Measurements from ENCODE around the gene PHF21A.

Gene PHF21A

GRCh38 chr11:45905095-45905494 lies 216.2 kb downstream of the PHF21A start:
- Histone ChIP-seq H3K27ac (no peak overlapping the region), H3K36me3 (ENCODE audit: control insufficient read depth, insufficient read depth, low read length) (no peaks in the 10 kb centered on the region)

GRCh38 chr11:45904309-45904915 lies 216.8 kb downstream of the PHF21A start:
- Histone ChIP-seq H3K27ac (no peak overlapping the region), H3K4me1 (no peaks in the 10 kb centered on the region), H3K4me2 (ENCODE audit: low read length) (no peak overlapping the region), H3K27me3 (ENCODE audit: control insufficient read depth, insufficient read depth, low read length) (no peaks in the 10 kb centered on the region), H3K36me3 (ENCODE audit: control insufficient read depth, insufficient read depth, low read length) (no peaks in the 10 kb centered on the region), H3K4me3 (ENCODE audit: low read depth, low read length) (no peak overlapping the region), H3K9ac (no peak overlapping the region), H3K9me3 (ENCODE audit: control insufficient read depth, low read length) (no peaks in the 10 kb centered on the region), H3K79me2 (no peaks in the 10 kb centered on the region), H2AFZ (no peak overlapping the region)
- no peak for TF ChIP-seq CTCF (IDR thresholded peaks at IDR 0.05)

More at GRCh38 chr11:45905095-45905494, 216.2 kb downstream of the PHF21A start:
- Histone ChIP-seq H3K4me3 (ENCODE audit: low read depth, low read length) (no peak overlapping the region), H3K79me2 (no peaks in the 10 kb centered on the region), H3K9ac (no peak overlapping the region), H3K9me3 (ENCODE audit: control insufficient read depth, low read length) (no peaks in the 10 kb centered on the region), H3K4me1 (no peaks in the 10 kb centered on the region), H2AFZ (no peak overlapping the region), H3K4me2 (ENCODE audit: low read length) (no peak overlapping the region), H3K27me3 (ENCODE audit: control insufficient read depth, insufficient read depth, low read length) (no peaks in the 10 kb centered on the region)
- TF ChIP-seq CTCF (IDR thresholded peaks at IDR 0.05), result no peak

GRCh38 chr11:45902452-45903380 lies 218.5 kb downstream of the PHF21A start:
- H3K27ac ChIP-seq, result no peak overlapping the region
- no peak overlapping the region for H3K9ac ChIP-seq
- H3K27me3 ChIP-seq (ENCODE audit: control insufficient read depth, insufficient read depth, low read length), result no peaks in the 10 kb centered on the region
- H3K4me3 ChIP-seq (ENCODE audit: low read depth, low read length), result no peak overlapping the region
- peaks cover 5% of the 10 kb centered on the region for H3K79me2 ChIP-seq
- H2AFZ ChIP-seq, result no peak overlapping the region
- no peaks in the 10 kb centered on the region for H3K9me3 ChIP-seq (ENCODE audit: control insufficient read depth, low read length)
- H3K36me3 ChIP-seq (ENCODE audit: control insufficient read depth, insufficient read depth, low read length), result no peaks in the 10 kb centered on the region
- no peak for TF ChIP-seq CTCF (IDR thresholded peaks at IDR 0.05)
- H3K4me1 ChIP-seq, result peaks cover 11% of the 10 kb centered on the region
- H3K4me2 ChIP-seq (ENCODE audit: low read length), result no peak overlapping the region

GRCh38 chr11:45901626-45902025 lies 219.6 kb downstream of the PHF21A start:
- H3K36me3 ChIP-seq (ENCODE audit: control insufficient read depth, insufficient read depth, low read length), result no peaks in the 10 kb centered on the region
- no peaks in the 10 kb centered on the region for H3K9me3 ChIP-seq (ENCODE audit: control insufficient read depth, low read length)
- H3K79me2 ChIP-seq, result peaks cover 5% of the 10 kb centered on the region
- H3K27ac ChIP-seq, result no peak overlapping the region
- TF ChIP-seq CTCF (IDR thresholded peaks at IDR 0.05), result no peak
- peaks cover 21% of the 10 kb centered on the region for H3K4me1 ChIP-seq
- no peaks in the 10 kb centered on the region for H3K27me3 ChIP-seq (ENCODE audit: control insufficient read depth, insufficient read depth, low read length)
- H2AFZ ChIP-seq, result no peak overlapping the region
- no peak overlapping the region for H3K4me3 ChIP-seq (ENCODE audit: low read depth, low read length)
- H3K4me2 ChIP-seq (ENCODE audit: low read length), result no peak overlapping the region
- no peak overlapping the region for H3K9ac ChIP-seq
